A673 (cell line): ENCODE data around the gene KRT35.

ENCODE experiments used
- EZH2 ChIP-seq: fragments of 200-600 bp; sonication (generic); IDR thresholded peaks from 2 replicates; pipeline ENCODE4 v1.6.1; 2017; ENCODE audit warnings: borderline replicate concordance, low read depth, mild to moderate bottlenecking, mixed read lengths, antibody characterized with exemption, low read length; ENCODE audit not compliant: poor library complexity, severe bottlenecking
- TF ChIP-seq, protein P1 (sequence below): fragments of 300-800, 200-600 bp; sonication (generic); conservative IDR thresholded peaks from 2 replicates; pipeline ENCODE4 v1.5.1; 2017; ENCODE audit warnings: low read depth, mild to moderate bottlenecking, antibody characterized with exemption, low read length, moderate library complexity, mixed read lengths

DNA sequence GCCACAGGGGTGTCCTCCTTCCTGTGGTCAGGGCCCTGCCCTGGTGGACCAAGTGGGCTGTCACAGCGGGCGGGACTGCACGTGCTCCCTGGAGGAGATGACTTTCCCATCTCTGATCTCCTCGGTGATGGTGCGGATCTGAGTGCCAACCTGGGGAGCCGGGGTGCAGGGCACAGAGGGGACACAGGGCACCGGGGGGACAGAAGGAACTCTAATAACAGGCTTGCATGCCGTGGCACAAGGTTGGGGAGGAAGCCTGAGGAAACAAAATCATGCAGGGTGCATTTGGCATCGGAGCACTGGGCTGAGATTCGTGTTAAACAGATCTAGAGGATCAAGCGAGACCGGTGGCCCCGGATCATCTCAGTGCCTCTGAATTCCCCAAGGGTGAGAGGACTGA lies 5.4 kb upstream of the KRT35 start:
- TF ChIP-seq, protein P1, sequence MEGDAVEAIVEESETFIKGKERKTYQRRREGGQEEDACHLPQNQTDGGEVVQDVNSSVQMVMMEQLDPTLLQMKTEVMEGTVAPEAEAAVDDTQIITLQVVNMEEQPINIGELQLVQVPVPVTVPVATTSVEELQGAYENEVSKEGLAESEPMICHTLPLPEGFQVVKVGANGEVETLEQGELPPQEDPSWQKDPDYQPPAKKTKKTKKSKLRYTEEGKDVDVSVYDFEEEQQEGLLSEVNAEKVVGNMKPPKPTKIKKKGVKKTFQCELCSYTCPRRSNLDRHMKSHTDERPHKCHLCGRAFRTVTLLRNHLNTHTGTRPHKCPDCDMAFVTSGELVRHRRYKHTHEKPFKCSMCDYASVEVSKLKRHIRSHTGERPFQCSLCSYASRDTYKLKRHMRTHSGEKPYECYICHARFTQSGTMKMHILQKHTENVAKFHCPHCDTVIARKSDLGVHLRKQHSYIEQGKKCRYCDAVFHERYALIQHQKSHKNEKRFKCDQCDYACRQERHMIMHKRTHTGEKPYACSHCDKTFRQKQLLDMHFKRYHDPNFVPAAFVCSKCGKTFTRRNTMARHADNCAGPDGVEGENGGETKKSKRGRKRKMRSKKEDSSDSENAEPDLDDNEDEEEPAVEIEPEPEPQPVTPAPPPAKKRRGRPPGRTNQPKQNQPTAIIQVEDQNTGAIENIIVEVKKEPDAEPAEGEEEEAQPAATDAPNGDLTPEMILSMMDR: no peak
- TF ChIP-seq EZH2: no peak
